ENCODE data around the gene HIPK1. TPM values are rescaled to one million over a fixed set of nuclear protein-coding genes. Genes with fewer than 3 reads are reported as not detected.

HIPK1 gene
- total and polyA plus RNA-seq, 2 of the 13 experiments (the other 11 are each of a cell fraction or from before 2014, with no cell fraction given): 20.8 to 33.4 TPM

DNA sequence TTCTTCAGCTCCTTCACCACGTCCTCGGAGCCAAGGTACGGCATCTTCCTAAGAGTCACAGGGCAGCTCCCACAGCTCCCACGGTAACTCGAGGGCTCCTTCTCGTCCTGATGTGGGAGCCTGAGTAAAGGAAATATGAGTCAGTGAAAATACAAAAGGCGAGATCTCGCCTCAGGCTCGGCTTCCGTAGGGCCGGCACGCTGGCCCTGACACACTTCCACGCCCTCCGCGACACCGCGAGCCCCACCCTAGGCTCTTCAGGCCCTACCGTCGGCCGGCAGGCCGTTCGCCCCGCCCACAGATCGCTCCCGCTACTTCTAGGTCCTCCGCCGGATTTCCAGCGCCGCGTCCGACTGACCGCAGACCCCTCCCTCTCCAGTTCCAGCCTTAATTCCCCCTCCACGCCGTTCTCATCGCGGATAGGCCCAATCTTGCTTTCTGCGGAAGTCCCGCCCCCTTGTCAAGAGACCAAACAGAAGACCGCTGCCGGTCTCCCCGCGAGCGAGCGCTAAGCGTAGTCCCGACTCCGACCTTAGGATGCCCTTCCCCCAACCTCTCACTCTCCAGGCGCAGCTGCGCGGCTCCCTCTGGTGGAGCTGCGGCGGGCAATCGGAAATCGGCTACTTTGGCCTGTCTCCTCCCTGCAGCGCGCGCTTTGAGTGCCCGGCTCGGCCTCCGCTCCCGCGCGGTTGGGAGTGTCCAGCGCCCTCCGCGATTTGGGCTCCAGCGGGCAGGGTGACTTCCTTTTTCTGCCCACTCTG lies 24.3 kb upstream of the HIPK1 start, which contains the start of the genes AP4B1 and DCLRE1B (continued):
- TF ChIP-seq, protein P1, sequence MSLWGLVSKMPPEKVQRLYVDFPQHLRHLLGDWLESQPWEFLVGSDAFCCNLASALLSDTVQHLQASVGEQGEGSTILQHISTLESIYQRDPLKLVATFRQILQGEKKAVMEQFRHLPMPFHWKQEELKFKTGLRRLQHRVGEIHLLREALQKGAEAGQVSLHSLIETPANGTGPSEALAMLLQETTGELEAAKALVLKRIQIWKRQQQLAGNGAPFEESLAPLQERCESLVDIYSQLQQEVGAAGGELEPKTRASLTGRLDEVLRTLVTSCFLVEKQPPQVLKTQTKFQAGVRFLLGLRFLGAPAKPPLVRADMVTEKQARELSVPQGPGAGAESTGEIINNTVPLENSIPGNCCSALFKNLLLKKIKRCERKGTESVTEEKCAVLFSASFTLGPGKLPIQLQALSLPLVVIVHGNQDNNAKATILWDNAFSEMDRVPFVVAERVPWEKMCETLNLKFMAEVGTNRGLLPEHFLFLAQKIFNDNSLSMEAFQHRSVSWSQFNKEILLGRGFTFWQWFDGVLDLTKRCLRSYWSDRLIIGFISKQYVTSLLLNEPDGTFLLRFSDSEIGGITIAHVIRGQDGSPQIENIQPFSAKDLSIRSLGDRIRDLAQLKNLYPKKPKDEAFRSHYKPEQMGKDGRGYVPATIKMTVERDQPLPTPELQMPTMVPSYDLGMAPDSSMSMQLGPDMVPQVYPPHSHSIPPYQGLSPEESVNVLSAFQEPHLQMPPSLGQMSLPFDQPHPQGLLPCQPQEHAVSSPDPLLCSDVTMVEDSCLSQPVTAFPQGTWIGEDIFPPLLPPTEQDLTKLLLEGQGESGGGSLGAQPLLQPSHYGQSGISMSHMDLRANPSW (CRISPR knock-in tag; IDR thresholded peaks at IDR 0.05; ENCODE audit: borderline replicate concordance): peak; percentile 75; the same call in 1 of the 2 replicates
- TF ChIP-seq SKI (IDR thresholded peaks at IDR 0.05; ENCODE audit: partially characterized antibody) (peak; percentile 81), SAFB2 (CRISPR knock-in tag; IDR thresholded peaks at IDR 0.05; ENCODE audit: borderline replicate concordance, low read depth) (no peak; the same call in 1 of the 2 replicates), BRD4 (CRISPR knock-in tag; IDR thresholded peaks at IDR 0.05) (peak; percentile 77; the same call in 1 of the 2 replicates), SNAPC2 (CRISPR knock-in tag; IDR thresholded peaks at IDR 0.05) (peak; percentile 76; the same call in 1 of the 2 replicates), TRIM24 (CRISPR knock-in tag; IDR thresholded peaks at IDR 0.05) (no peak), ZNF563 (CRISPR knock-in tag; IDR thresholded peaks at IDR 0.05) (peak; percentile 48; the same call in 1 of the 2 replicates), PAF1 (CRISPR knock-in tag; IDR thresholded peaks at IDR 0.05) (no peak), ZNF562 (CRISPR knock-in tag; IDR thresholded peaks at IDR 0.05; ENCODE audit: borderline replicate concordance) (no peak), SP2 (CRISPR knock-in tag; IDR thresholded peaks at IDR 0.05) (peak; percentile 90), RAD51 (IDR thresholded peaks at IDR 0.05; ENCODE audit: borderline replicate concordance) (no peak), ZNF263 (CRISPR knock-in tag; IDR thresholded peaks at IDR 0.05) (no peak), HHEX (CRISPR knock-in tag; IDR thresholded peaks at IDR 0.05) (no peak), ZNF124 (CRISPR knock-in tag; IDR thresholded peaks at IDR 0.05) (no peak), CAMTA2 (CRISPR knock-in tag; IDR thresholded peaks at IDR 0.05; ENCODE audit: borderline replicate concordance) (no peak), KDM2A (CRISPR knock-in tag; IDR thresholded peaks at IDR 0.05; ENCODE audit: borderline replicate concordance, low read depth) (peak; percentile 96), HNRNPUL1 (IDR thresholded peaks at IDR 0.05; ENCODE audit: low read depth, low read length) (no peak), ZFP62 (CRISPR knock-in tag; IDR thresholded peaks at IDR 0.05) (no peak), ZFP36L2 (CRISPR knock-in tag; IDR thresholded peaks at IDR 0.05) (no peak), ZNF883 (CRISPR knock-in tag; IDR thresholded peaks at IDR 0.05; ENCODE audit: not compliant biosample characterization) (peak; percentile 84), ZNF660 (CRISPR knock-in tag; IDR thresholded peaks at IDR 0.05; ENCODE audit: borderline replicate concordance, low read depth) (no peak), PRPF4 (IDR thresholded peaks at IDR 0.05; ENCODE audit: low read depth, low read length, poor library complexity, severe bottlenecking) (peak; percentile 90), ZNF329 (CRISPR knock-in tag; IDR thresholded peaks at IDR 0.05; ENCODE audit: low read depth) (no peak)
- TF ChIP-seq, protein P2, sequence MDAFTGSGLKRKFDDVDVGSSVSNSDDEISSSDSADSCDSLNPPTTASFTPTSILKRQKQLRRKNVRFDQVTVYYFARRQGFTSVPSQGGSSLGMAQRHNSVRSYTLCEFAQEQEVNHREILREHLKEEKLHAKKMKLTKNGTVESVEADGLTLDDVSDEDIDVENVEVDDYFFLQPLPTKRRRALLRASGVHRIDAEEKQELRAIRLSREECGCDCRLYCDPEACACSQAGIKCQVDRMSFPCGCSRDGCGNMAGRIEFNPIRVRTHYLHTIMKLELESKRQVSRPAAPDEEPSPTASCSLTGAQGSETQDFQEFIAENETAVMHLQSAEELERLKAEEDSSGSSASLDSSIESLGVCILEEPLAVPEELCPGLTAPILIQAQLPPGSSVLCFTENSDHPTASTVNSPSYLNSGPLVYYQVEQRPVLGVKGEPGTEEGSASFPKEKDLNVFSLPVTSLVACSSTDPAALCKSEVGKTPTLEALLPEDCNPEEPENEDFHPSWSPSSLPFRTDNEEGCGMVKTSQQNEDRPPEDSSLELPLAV (CRISPR knock-in tag; conservative IDR thresholded peaks at IDR 0.05; ENCODE audit: low read depth): no peak
- TF ChIP-seq, protein P3, sequence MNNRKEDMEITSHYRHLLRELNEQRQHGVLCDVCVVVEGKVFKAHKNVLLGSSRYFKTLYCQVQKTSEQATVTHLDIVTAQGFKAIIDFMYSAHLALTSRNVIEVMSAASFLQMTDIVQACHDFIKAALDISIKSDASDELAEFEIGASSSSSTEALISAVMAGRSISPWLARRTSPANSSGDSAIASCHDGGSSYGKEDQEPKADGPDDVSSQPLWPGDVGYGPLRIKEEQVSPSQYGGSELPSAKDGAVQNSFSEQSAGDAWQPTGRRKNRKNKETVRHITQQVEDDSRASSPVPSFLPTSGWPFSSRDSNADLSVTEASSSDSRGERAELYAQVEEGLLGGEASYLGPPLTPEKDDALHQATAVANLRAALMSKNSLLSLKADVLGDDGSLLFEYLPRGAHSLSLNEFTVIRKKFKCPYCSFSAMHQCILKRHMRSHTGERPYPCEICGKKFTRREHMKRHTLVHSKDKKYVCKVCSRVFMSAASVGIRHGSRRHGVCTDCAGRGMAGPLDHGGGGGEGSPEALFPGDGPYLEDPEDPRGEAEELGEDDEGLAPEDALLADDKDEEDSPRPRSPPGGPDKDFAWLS (CRISPR knock-in tag; IDR thresholded peaks at IDR 0.05; ENCODE audit: borderline replicate concordance): no peak
